WTC11 (cell line): ENCODE measurements around the gene SLC47A2.

ENCODE experiments used
- CDX4 ChIP-seq: fragments of 250-450 bp; sonication (Bioruptor Pico); IDR thresholded peaks from 2 replicates; pipeline ENCODE4 v1.9.0; 2021; ENCODE audit warnings: moderate library complexity, mild to moderate bottlenecking, inconsistent platforms, borderline replicate concordance
- JUN ChIP-seq: sonication (generic); formaldehyde crosslinking; IDR thresholded peaks from 2 replicates; pipeline ENCODE4 v1.8.0; 2023; ENCODE audit warnings: mild to moderate bottlenecking, missing genetic modification reagents
- MAX ChIP-seq: sonication (generic); formaldehyde crosslinking; IDR thresholded peaks from 2 replicates; pipeline ENCODE4 v1.8.0; 2022; ENCODE audit warnings: mild to moderate bottlenecking, missing genetic modification reagents
- NFATC4 ChIP-seq: fragments of 250-450 bp; sonication (Bioruptor Pico); IDR thresholded peaks from 2 replicates; pipeline ENCODE4 v1.9.0; 2021; ENCODE audit warnings: mild to moderate bottlenecking
- NFYB ChIP-seq: sonication (generic); formaldehyde crosslinking; conservative IDR thresholded peaks from 2 replicates; pipeline ENCODE4 v1.8.0; 2022; ENCODE audit warnings: low read depth, missing genetic modification reagents
- NR3C1 ChIP-seq: sonication (generic); formaldehyde crosslinking; conservative IDR thresholded peaks from 2 replicates; pipeline ENCODE4 v1.8.1; 2023; ENCODE audit warnings: low read depth, mild to moderate bottlenecking, missing genetic modification reagents
- OVOL2 ChIP-seq: fragments of 250-450 bp; sonication (Bioruptor Pico); IDR thresholded peaks from 2 replicates; pipeline ENCODE4 v1.9.0; 2021; ENCODE audit warnings: mild to moderate bottlenecking, borderline replicate concordance
- SP1 ChIP-seq: sonication (generic); formaldehyde crosslinking; conservative IDR thresholded peaks from 2 replicates; pipeline ENCODE4 v1.8.1; 2022; ENCODE audit warnings: missing genetic modification reagents
- USF2 ChIP-seq: sonication (generic); formaldehyde crosslinking; IDR thresholded peaks from 2 replicates; pipeline ENCODE4 v1.8.1; 2023; ENCODE audit warnings: mild to moderate bottlenecking, missing genetic modification reagents, moderate library complexity
- TF ChIP-seq, protein P1 (sequence below): fragments of 200-600 bp; IDR thresholded peaks from 2 replicates; pipeline ENCODE4 v1.8.0; 2022; ENCODE audit warnings: antibody characterized with exemption
- TF ChIP-seq, protein P2 (sequence below): sonication (generic); formaldehyde crosslinking; IDR thresholded peaks from 2 replicates; pipeline ENCODE4 v1.8.0; 2023; ENCODE audit warnings: missing genetic modification reagents, mild to moderate bottlenecking, borderline replicate concordance

GRCh38 chr17:19707728-19708221, 8.6 kb downstream of the SLC47A2 start:
- no peak for TF ChIP-seq SP1
- no peak for TF ChIP-seq JUN (CRISPR knock-in tag)
- TF ChIP-seq NFATC4 (CRISPR knock-in tag): no peak
- TF ChIP-seq, protein P1, sequence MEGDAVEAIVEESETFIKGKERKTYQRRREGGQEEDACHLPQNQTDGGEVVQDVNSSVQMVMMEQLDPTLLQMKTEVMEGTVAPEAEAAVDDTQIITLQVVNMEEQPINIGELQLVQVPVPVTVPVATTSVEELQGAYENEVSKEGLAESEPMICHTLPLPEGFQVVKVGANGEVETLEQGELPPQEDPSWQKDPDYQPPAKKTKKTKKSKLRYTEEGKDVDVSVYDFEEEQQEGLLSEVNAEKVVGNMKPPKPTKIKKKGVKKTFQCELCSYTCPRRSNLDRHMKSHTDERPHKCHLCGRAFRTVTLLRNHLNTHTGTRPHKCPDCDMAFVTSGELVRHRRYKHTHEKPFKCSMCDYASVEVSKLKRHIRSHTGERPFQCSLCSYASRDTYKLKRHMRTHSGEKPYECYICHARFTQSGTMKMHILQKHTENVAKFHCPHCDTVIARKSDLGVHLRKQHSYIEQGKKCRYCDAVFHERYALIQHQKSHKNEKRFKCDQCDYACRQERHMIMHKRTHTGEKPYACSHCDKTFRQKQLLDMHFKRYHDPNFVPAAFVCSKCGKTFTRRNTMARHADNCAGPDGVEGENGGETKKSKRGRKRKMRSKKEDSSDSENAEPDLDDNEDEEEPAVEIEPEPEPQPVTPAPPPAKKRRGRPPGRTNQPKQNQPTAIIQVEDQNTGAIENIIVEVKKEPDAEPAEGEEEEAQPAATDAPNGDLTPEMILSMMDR: no peak
- TF ChIP-seq NR3C1: no peak
- TF ChIP-seq CDX4: no peak
- TF ChIP-seq, protein P2, sequence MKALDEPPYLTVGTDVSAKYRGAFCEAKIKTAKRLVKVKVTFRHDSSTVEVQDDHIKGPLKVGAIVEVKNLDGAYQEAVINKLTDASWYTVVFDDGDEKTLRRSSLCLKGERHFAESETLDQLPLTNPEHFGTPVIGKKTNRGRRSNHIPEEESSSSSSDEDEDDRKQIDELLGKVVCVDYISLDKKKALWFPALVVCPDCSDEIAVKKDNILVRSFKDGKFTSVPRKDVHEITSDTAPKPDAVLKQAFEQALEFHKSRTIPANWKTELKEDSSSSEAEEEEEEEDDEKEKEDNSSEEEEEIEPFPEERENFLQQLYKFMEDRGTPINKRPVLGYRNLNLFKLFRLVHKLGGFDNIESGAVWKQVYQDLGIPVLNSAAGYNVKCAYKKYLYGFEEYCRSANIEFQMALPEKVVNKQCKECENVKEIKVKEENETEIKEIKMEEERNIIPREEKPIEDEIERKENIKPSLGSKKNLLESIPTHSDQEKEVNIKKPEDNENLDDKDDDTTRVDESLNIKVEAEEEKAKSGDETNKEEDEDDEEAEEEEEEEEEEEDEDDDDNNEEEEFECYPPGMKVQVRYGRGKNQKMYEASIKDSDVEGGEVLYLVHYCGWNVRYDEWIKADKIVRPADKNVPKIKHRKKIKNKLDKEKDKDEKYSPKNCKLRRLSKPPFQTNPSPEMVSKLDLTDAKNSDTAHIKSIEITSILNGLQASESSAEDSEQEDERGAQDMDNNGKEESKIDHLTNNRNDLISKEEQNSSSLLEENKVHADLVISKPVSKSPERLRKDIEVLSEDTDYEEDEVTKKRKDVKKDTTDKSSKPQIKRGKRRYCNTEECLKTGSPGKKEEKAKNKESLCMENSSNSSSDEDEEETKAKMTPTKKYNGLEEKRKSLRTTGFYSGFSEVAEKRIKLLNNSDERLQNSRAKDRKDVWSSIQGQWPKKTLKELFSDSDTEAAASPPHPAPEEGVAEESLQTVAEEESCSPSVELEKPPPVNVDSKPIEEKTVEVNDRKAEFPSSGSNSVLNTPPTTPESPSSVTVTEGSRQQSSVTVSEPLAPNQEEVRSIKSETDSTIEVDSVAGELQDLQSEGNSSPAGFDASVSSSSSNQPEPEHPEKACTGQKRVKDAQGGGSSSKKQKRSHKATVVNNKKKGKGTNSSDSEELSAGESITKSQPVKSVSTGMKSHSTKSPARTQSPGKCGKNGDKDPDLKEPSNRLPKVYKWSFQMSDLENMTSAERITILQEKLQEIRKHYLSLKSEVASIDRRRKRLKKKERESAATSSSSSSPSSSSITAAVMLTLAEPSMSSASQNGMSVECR: no peak
- no peak for TF ChIP-seq USF2
- no peak for TF ChIP-seq MAX (CRISPR knock-in tag)
- no peak for TF ChIP-seq OVOL2 (CRISPR knock-in tag)
- no peak for TF ChIP-seq NFYB (CRISPR knock-in tag)
